Trophoblast cell (in vitro differentiated cells and primary cell): Measurements from ENCODE around the gene LCA5.

ENCODE experiments used
- DNase-seq, 2 donors: peaks; one replicate each; pipeline ENCODE4 v3.0.0-alpha.2; 2016
- H2AFZ ChIP-seq: 2 replicates; pipeline ENCODE4 v1.6.1; 2013; ENCODE audit warnings: low read length, moderate library complexity, mild to moderate bottlenecking; ENCODE audit not compliant: insufficient read depth, poor library complexity
- H2AK5ac ChIP-seq: 2 replicates; pipeline ENCODE4 v1.6.1; 2013; ENCODE audit warnings: mild to moderate bottlenecking, low read length
- H2BK120ac ChIP-seq: 2 replicates; pipeline ENCODE4 v1.6.1; 2013; ENCODE audit warnings: low read length, mild to moderate bottlenecking, moderate library complexity; ENCODE audit not compliant: insufficient read depth, poor library complexity
- H2BK12ac ChIP-seq: 2 replicates; pipeline ENCODE4 v1.6.1; 2013; ENCODE audit warnings: mild to moderate bottlenecking, low read length, moderate library complexity
- H2BK5ac ChIP-seq: 2 replicates; pipeline ENCODE4 v1.6.1; 2013; ENCODE audit warnings: low read length, low read depth, moderate library complexity, mild to moderate bottlenecking; ENCODE audit not compliant: poor library complexity
- H3K14ac ChIP-seq: 2 replicates; pipeline ENCODE4 v1.6.1; 2013; ENCODE audit warnings: mild to moderate bottlenecking, low read length
- H3K18ac ChIP-seq: 2 replicates; pipeline ENCODE4 v1.6.1; 2013; ENCODE audit warnings: mild to moderate bottlenecking, low read length
- H3K23ac ChIP-seq: 2 replicates; pipeline ENCODE4 v1.6.1; 2013; ENCODE audit warnings: low read length
- H3K27ac ChIP-seq: 2 replicates; pipeline ENCODE4 v1.5.1; 2013; ENCODE audit warnings: low read depth, mild to moderate bottlenecking, inconsistent platforms, low read length, moderate library complexity
- H3K27me3 ChIP-seq: 2 replicates; pipeline ENCODE4 v1.6.1; 2013; ENCODE audit warnings: inconsistent platforms, mild to moderate bottlenecking, low read length, moderate library complexity; ENCODE audit not compliant: insufficient read depth
- H3K36me3 ChIP-seq, 2 experiments: 1 replicate in 1 of 2; 2 replicates in 1 of 2; pipeline ENCODE4 v1.6.1; 2013; ENCODE audit warnings: low read length in 2 of 2, mild to moderate bottlenecking in 2 of 2, moderate library complexity in 1 of 2; ENCODE audit not compliant: insufficient read depth in 2 of 2, control insufficient read depth in 1 of 2
- H3K4ac ChIP-seq: 2 replicates; pipeline ENCODE4 v1.6.1; 2013; ENCODE audit warnings: low read depth, mild to moderate bottlenecking, low read length, moderate library complexity
- H3K4me1 ChIP-seq, 2 experiments: 1 replicate in 1 of 2; 2 replicates in 1 of 2; pipeline ENCODE4 v1.6.1; 2013; ENCODE audit warnings: low read length in 2 of 2, mild to moderate bottlenecking in 2 of 2, moderate library complexity in 1 of 2; ENCODE audit not compliant: insufficient read depth in 2 of 2, control insufficient read depth in 1 of 2
- H3K4me2 ChIP-seq: 2 replicates; pipeline ENCODE4 v1.6.1; 2013; ENCODE audit warnings: inconsistent platforms, mild to moderate bottlenecking, low read length, moderate library complexity
- H3K4me3 ChIP-seq: 2 replicates; pipeline ENCODE4 v1.5.1; 2013; ENCODE audit warnings: mild to moderate bottlenecking, low read depth, low read length, inconsistent platforms
- H3K79me1 ChIP-seq: one replicate; pipeline ENCODE4 v1.6.1; 2013; ENCODE audit warnings: low read length
- H3K79me2 ChIP-seq: 2 replicates; pipeline ENCODE4 v1.6.1; 2013; ENCODE audit warnings: low read length, mild to moderate bottlenecking; ENCODE audit not compliant: control insufficient read depth, insufficient read depth, poor library complexity
- H3K9ac ChIP-seq: 2 replicates; pipeline ENCODE4 v1.6.1; 2013; ENCODE audit warnings: mild to moderate bottlenecking, low read length
- H3K9me3 ChIP-seq: 2 replicates; pipeline ENCODE4 v1.6.1; 2013; ENCODE audit warnings: low read depth, mild to moderate bottlenecking, control low read depth, inconsistent platforms, low read length; ENCODE audit not compliant: insufficient read depth
- H4K12ac ChIP-seq: 2 replicates; pipeline ENCODE4 v1.6.1; 2013; ENCODE audit warnings: low read depth, mild to moderate bottlenecking, low read length, moderate library complexity
- H4K8ac ChIP-seq: 2 replicates; pipeline ENCODE4 v1.6.1; 2013; ENCODE audit warnings: low read depth, mild to moderate bottlenecking, low read length, moderate library complexity
- H4K91ac ChIP-seq: one replicate; pipeline ENCODE4 v1.6.1; 2013; ENCODE audit warnings: low read depth, mild to moderate bottlenecking, low read length, moderate library complexity
- WGBS: extraction: QIAGEN DNeasy Blood & Tissue Kit; methylation state at CpG from one replicate; pipeline ENCODE4 v1.1.7; 2013; ENCODE audit warnings: missing lambda C conversion rate; ENCODE audit not compliant: insufficient read length, insufficient coverage; ENCODE audit errors: extremely low coverage; 5-methylcytosine and 5-hydroxymethylcytosine counted together

Gene LCA5

GRCh38 chr6:79441192-79441591 lies 96.0 kb downstream of the LCA5 start:
- H3K4me1 ChIP-seq = no peaks in the 10 kb centered on the region
- no peaks in the 10 kb centered on the region for H3K27me3 ChIP-seq
- H2AFZ ChIP-seq = no peak overlapping the region
- H3K9me3 ChIP-seq = peaks cover 4% of the 10 kb centered on the region
- H2BK12ac ChIP-seq = no peak overlapping the region
- DNase-seq = no peak
- H3K36me3 ChIP-seq = no peaks in the 10 kb centered on the region
- H3K18ac ChIP-seq = no peak overlapping the region
- H3K4me2 ChIP-seq = no peak overlapping the region
- H4K12ac ChIP-seq = no peak overlapping the region
- no peak overlapping the region for H3K4me3 ChIP-seq
- no peak overlapping the region for H3K14ac ChIP-seq
- no peak overlapping the region for H3K9ac ChIP-seq
- H3K23ac ChIP-seq = no peak overlapping the region
- no peak overlapping the region for H3K27ac ChIP-seq
- no peaks in the 10 kb centered on the region for H3K79me1 ChIP-seq
- H2AK5ac ChIP-seq = no peak overlapping the region
- no peak overlapping the region for H2BK5ac ChIP-seq
- no peaks in the 10 kb centered on the region for H3K79me2 ChIP-seq
- no peak overlapping the region for H3K4ac ChIP-seq
- no peak overlapping the region for H4K8ac ChIP-seq
- H2BK120ac ChIP-seq = no peak overlapping the region
- H4K91ac ChIP-seq = no peak overlapping the region

- no peaks in the 10 kb centered on the region for H3K27me3 ChIP-seq
- no peak overlapping the region for H4K8ac ChIP-seq
- H3K36me3 ChIP-seq = no peaks in the 10 kb centered on the region
- H4K91ac ChIP-seq = no peak overlapping the region
- H2BK12ac ChIP-seq = no peak overlapping the region
- no peak for DNase-seq
- H2BK5ac ChIP-seq = no peak overlapping the region
- no peak overlapping the region for H3K23ac ChIP-seq
- no peak overlapping the region for H2BK120ac ChIP-seq
- H3K4me3 ChIP-seq = no peak overlapping the region
- no peak overlapping the region for H3K9ac ChIP-seq
- no peak overlapping the region for H3K4ac ChIP-seq
- H3K4me1 ChIP-seq = no peaks in the 10 kb centered on the region
- no CpG with 5 or more reads among the region's 1 CpG for WGBS
- no peak overlapping the region for H3K27ac ChIP-seq
- no peak overlapping the region for H3K14ac ChIP-seq
- no peaks in the 10 kb centered on the region for H3K79me1 ChIP-seq
- no peak overlapping the region for H2AK5ac ChIP-seq
- no peaks in the 10 kb centered on the region for H3K79me2 ChIP-seq
- H3K4me2 ChIP-seq = no peak overlapping the region
- peaks cover 4% of the 10 kb centered on the region for H3K9me3 ChIP-seq
- no peak overlapping the region for H4K12ac ChIP-seq
- H2AFZ ChIP-seq = no peak overlapping the region
- no peak overlapping the region for H3K18ac ChIP-seq
Measured at GRCh38 chr6:79440598-79440997, 96.6 kb downstream of the LCA5 start.

- Histone ChIP-seq H2AK5ac (no peak overlapping the region), H3K4me1 (no peaks in the 10 kb centered on the region), H3K4ac (no peak overlapping the region), H2BK12ac (no peak overlapping the region), H3K79me2 (no peaks in the 10 kb centered on the region), H3K79me1 (no peaks in the 10 kb centered on the region), H4K91ac (no peak overlapping the region), H2AFZ (no peak overlapping the region), H3K18ac (no peak overlapping the region), H3K36me3 (no peaks in the 10 kb centered on the region), H3K14ac (no peak overlapping the region), H2BK5ac (no peak overlapping the region), H3K9ac (no peak overlapping the region), H3K9me3 (peaks cover 3% of the 10 kb centered on the region), H3K4me2 (no peak overlapping the region), H4K12ac (no peak overlapping the region), H3K27ac (no peak overlapping the region), H3K27me3 (no peaks in the 10 kb centered on the region), H3K23ac (no peak overlapping the region), H3K4me3 (no peak overlapping the region), H2BK120ac (no peak overlapping the region), H4K8ac (no peak overlapping the region)
- WGBS = no CpG with 5 or more reads among the region's 2 CpGs
- DNase-seq = no peak
Measured at GRCh38 chr6:79438030-79438429, 99.2 kb downstream of the LCA5 start.

- Histone ChIP-seq H2BK120ac (no peak overlapping the region), H3K79me1 (no peaks in the 10 kb centered on the region), H4K12ac (no peak overlapping the region), H3K4me3 (no peak overlapping the region), H3K4me1 (no peaks in the 10 kb centered on the region), H4K91ac (no peak overlapping the region), H2BK5ac (no peak overlapping the region), H3K36me3 (no peaks in the 10 kb centered on the region), H2AFZ (no peak overlapping the region), H3K9ac (no peak overlapping the region), H3K79me2 (no peaks in the 10 kb centered on the region), H3K18ac (no peak overlapping the region), H3K4ac (no peak overlapping the region), H3K9me3 (no peaks in the 10 kb centered on the region), H4K8ac (no peak overlapping the region), H3K14ac (no peak overlapping the region), H3K27me3 (no peaks in the 10 kb centered on the region), H3K4me2 (no peak overlapping the region), H2BK12ac (no peak overlapping the region), H3K23ac (no peak overlapping the region), H2AK5ac (no peak overlapping the region), H3K27ac (no peak overlapping the region)
- WGBS = no CpG with 5 or more reads among the region's 2 CpGs
- DNase-seq = peak in 1 of 2 donors; percentile 73
Measured at GRCh38 chr6:79436241-79436640, 101.0 kb downstream of the LCA5 start.

GRCh38 chr6:79435746-79436145 lies 101.5 kb downstream of the LCA5 start:
- H2BK5ac ChIP-seq = no peak overlapping the region
- no peak overlapping the region for H4K91ac ChIP-seq
- H3K4ac ChIP-seq = no peak overlapping the region
- no peak overlapping the region for H3K23ac ChIP-seq
- H2AFZ ChIP-seq = no peak overlapping the region
- H3K14ac ChIP-seq = no peak overlapping the region
- H3K27me3 ChIP-seq = no peaks in the 10 kb centered on the region
- no peak overlapping the region for H2AK5ac ChIP-seq
- H3K36me3 ChIP-seq = no peaks in the 10 kb centered on the region
- no peak overlapping the region for H3K18ac ChIP-seq
- no peaks in the 10 kb centered on the region for H3K9me3 ChIP-seq
- no peaks in the 10 kb centered on the region for H3K79me2 ChIP-seq
- H3K4me1 ChIP-seq = no peaks in the 10 kb centered on the region
- H2BK12ac ChIP-seq = no peak overlapping the region
- H4K12ac ChIP-seq = no peak overlapping the region
- H3K27ac ChIP-seq = no peak overlapping the region
- H3K9ac ChIP-seq = no peak overlapping the region
- H3K4me2 ChIP-seq = no peak overlapping the region
- H4K8ac ChIP-seq = no peak overlapping the region
- no peak overlapping the region for H3K4me3 ChIP-seq
- no peak overlapping the region for H2BK120ac ChIP-seq
- no peak for DNase-seq
- H3K79me1 ChIP-seq = no peaks in the 10 kb centered on the region
